Ascending aorta (tissue), 2 donors: ENCODE results near the gene HMBS. TPM values are rescaled to one million over a fixed set of nuclear protein-coding genes. Genes with fewer than 3 reads are reported as not detected.
"Not testable (repeated sequence)": the region's sequence is repeated elsewhere in the genome, so short reads cannot be mapped to it uniquely, and the experiment has no call there.

Experiments used
- DNase-seq, 2 donors: peaks; one replicate each; pipeline ENCODE4 v3.0.0-alpha.2; 2019; ENCODE audit warnings: low spot score in 2 of 2
- H3K27ac ChIP-seq, 2 donors: fragments of 200-600 bp; sonication (generic); one replicate each; pipeline ENCODE4 v1.5.1; 2016 to 2017; ENCODE audit warnings: mild to moderate bottlenecking in 1 of 2
- H3K27me3 ChIP-seq: fragments of 200-600 bp; sonication (generic); one replicate; pipeline ENCODE4 v1.5.1; 2017
- H3K36me3 ChIP-seq, 2 donors: fragments of 200-600 bp; sonication (generic); one replicate each; pipeline ENCODE4 v1.5.1; 2016
- H3K4me1 ChIP-seq, 2 donors: fragments of 200-600 bp; sonication (generic); one replicate each; pipeline ENCODE4 v1.5.1; 2016 to 2017; ENCODE audit warnings: mild to moderate bottlenecking in 1 of 2
- H3K4me3 ChIP-seq, 2 donors: fragments of 200-600 bp; sonication (generic); one replicate each; pipeline ENCODE4 v1.5.1; 2016 to 2017; ENCODE audit warnings: mild to moderate bottlenecking in 1 of 2
- H3K9me3 ChIP-seq, 2 donors: fragments of 200-600 bp; sonication (generic); one replicate each; pipeline ENCODE4 v1.5.1; 2016
- CTCF ChIP-seq, 3 experiments: fragments of 200-600 bp in 2 of 3; fragments of 450-650 bp in 1 of 3; sonication (generic) in 2 of 3; IDR thresholded peaks; one replicate each; pipeline ENCODE4 v1.5.1; 2016 to 2019; ENCODE audit warnings: antibody characterized with exemption in 3 of 3, mild to moderate bottlenecking in 1 of 3, moderate library complexity in 1 of 3
- intact Hi-C: fragments of 100-400 bp; cut with DNase I; formaldehyde crosslinking; loops from one replicate; pipeline ENCODE4 v1.15.1; 2023
- total RNA-seq: library from RNA; depleted of rRNA; stranded (reverse); fragments of >200 nt; gene quantifications from one replicate; pipeline ENCODE4 v1.1.0, GENCODE V29; 2016

Gene HMBS
- total RNA-seq, 1 donor from 2014 or later: 82.8 TPM

GRCh38 chr11:119057000-119057769 is 27.5 kb upstream of the HMBS start, which contains the start of gene HYOU1:
HYOU1 (minus strand) TSS chr11:119057205; CDS start chr11:119056160, 1,045 bp downstream.
- peaks cover 30 to 31% of the 10 kb centered on the region in 2 donors for H3K36me3 ChIP-seq
- peak within 1 kb of the TSS; percentile 88 to 95 for H3K4me3 ChIP-seq
- DNase-seq: peak; percentile 95 to 99
- intact Hi-C loops: loop anchor here (1.0 to 2.0 kb wide), 5 partner anchors 10 to 46 kb away; partner anchors contain the start of genes RPS25, TRAPPC4 and VPS11
- no peaks in the 10 kb centered on the region for H3K9me3 ChIP-seq
- peak within 1 kb of the TSS; percentile 91 to 96 for H3K27ac ChIP-seq
- peaks cover 3 to 10% of the 10 kb centered on the region in 2 donors for H3K4me1 ChIP-seq
- no peaks in the 10 kb centered on the region for H3K27me3 ChIP-seq
- peak; percentile 6 to 36 (median 14) for TF ChIP-seq CTCF (IDR thresholded peaks at IDR 0.05)

- H3K9me3 ChIP-seq, DNase-seq, H3K4me3 ChIP-seq, H3K27ac ChIP-seq, intact Hi-C loops, H3K27me3 ChIP-seq: not testable (repeated sequence)
- Histone ChIP-seq H3K4me1 (peaks cover 3 to 16% of the 10 kb centered on the region in 2 donors), H3K36me3 (peaks cover 10 to 12% of the 10 kb centered on the region in 2 donors)
Observed at GRCh38 chr11:119059128-119059527, 25.6 kb upstream of the HMBS start.

GRCh38 chr11:119061256-119061655 is 23.4 kb upstream of the HMBS start:
- Histone ChIP-seq H3K4me3 (no peak overlapping the region), H3K27ac (no peak overlapping the region), H3K4me1 (peaks cover 2 to 17% of the 10 kb centered on the region in 2 donors), H3K27me3 (no peaks in the 10 kb centered on the region), H3K36me3 (no peaks in the 10 kb centered on the region), H3K9me3 (no peaks in the 10 kb centered on the region)
- TF ChIP-seq CTCF (IDR thresholded peaks at IDR 0.05): no peak
- DNase-seq: no peak
- intact Hi-C loops: no loop called here

- intact Hi-C loops: no loop called here
- Histone ChIP-seq H3K4me1 (peaks cover 8 to 25% of the 10 kb centered on the region in 2 donors), H3K27ac (peak overlapping the region in 1 of 2 donors; percentile 40), H3K4me3 (no peak overlapping the region), H3K9me3 (no peaks in the 10 kb centered on the region), H3K36me3 (no peaks in the 10 kb centered on the region), H3K27me3 (no peaks in the 10 kb centered on the region)
- no peak for TF ChIP-seq CTCF (IDR thresholded peaks at IDR 0.05)
- DNase-seq: peak in 1 of 2 donors; percentile 72
Observed at GRCh38 chr11:119062779-119063178, 21.9 kb upstream of the HMBS start.

- Histone ChIP-seq H3K4me3 (no peak overlapping the region), H3K36me3 (peaks cover 0 to 4% of the 10 kb centered on the region in 2 donors)
Observed at GRCh38 chr11:119065369-119065768, 19.3 kb upstream of the HMBS start.

More at GRCh38 chr11:119065369-119065768, 19.3 kb upstream of the HMBS start:
- Histone ChIP-seq H3K27ac (no peak overlapping the region), H3K9me3 (no peaks in the 10 kb centered on the region), H3K4me1 (peaks cover 10 to 29% of the 10 kb centered on the region in 2 donors), H3K27me3 (no peaks in the 10 kb centered on the region)
- no peak for TF ChIP-seq CTCF (IDR thresholded peaks at IDR 0.05)
- DNase-seq: no peak
- intact Hi-C loops: loop anchor here (5.0 kb wide), 1 partner anchor 57 kb away; the partner anchor contains the start of gene HINFP
